Measurements from ENCODE around the gene SYP.

- TF ChIP-seq CTCF (IDR thresholded peaks at IDR 0.05) (no peak), POLR2A (IDR thresholded peaks at IDR 0.05) (no peak), EP300 (IDR thresholded peaks at IDR 0.05) (no peak)
Observed at GRCh38 chrX:49161632-49162031, 38.4 kb downstream of the SYP start.

Measured in ovary (tissue), 3 donors.